Measurements from ENCODE around the gene KCNMA1.

DNA sequence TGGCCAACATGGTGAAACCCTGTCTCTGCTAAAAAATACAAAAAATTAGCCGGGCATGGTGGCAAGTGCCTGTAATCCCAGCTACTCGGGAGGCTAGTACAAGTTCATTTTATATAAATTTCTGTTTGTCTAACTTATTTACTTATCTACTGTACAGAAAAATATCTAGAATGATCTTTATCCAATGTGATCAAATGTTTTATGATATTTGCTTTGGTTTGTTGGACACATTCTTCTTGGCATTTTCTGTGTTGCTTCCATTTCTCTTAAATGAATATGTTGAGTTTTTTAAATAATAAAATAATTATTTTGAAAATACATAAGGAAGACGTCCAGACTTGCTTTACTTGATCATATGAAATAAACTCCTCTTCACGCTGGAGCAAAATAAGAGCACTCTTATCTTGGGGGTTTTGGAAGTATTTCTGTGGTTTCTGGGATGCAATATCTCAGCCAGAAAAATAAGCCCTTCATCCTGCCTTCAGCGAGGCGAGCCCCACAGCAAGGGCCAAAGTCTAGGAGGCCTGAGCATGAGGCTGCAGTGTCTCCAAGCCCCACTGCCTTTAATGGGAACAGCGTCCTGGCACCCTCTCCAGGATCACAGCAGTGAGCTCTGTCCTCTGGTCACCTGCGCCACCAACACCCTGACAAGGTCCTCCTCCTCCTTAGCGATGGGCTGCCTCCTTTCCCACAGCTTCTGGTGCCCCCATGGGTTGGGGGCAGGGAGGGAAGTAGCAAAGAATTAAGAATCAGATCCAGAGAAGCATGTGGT lies 480.2 kb downstream of the KCNMA1 start:
- TF ChIP-seq YY1 (IDR thresholded peaks at IDR 0.05; ENCODE audit: insufficient read depth, insufficient read length) (no peak), ZNF274 (IDR thresholded peaks at IDR 0.05; ENCODE audit: low read depth, low read length) (no peak), SUZ12 (IDR thresholded peaks at IDR 0.05; ENCODE audit: extremely low read depth, insufficient read depth, insufficient read length) (no peak)

Data from NT2/D1 (cell line).